Neural progenitor cell (in vitro differentiated cells): ENCODE results near the gene REPS1. TPM values are rescaled to one million over a fixed set of nuclear protein-coding genes. Genes with fewer than 3 reads are reported as not detected.
A peak's percentile ranks its signal among the peaks of the same experiment; 100 is the strongest.

Experiments used
- DNase-seq: peaks from one replicate; pipeline ENCODE4 v3.0.0-alpha.2; 2016; ENCODE audit warnings: low spot score
- H2AFZ ChIP-seq: fragments of 200-600 bp; sonication (generic); replicated peaks from 2 replicates; pipeline ENCODE4 v1.6.1; 2016; ENCODE audit warnings: antibody characterized with exemption
- H3F3A ChIP-seq: fragments of 200-600 bp; sonication (generic); 2 replicates; pipeline ENCODE4 v1.6.1; 2016; ENCODE audit warnings: antibody characterized with exemption, low read depth
- H3K27ac ChIP-seq: fragments of 200-600 bp; sonication (generic); 2 replicates; pipeline ENCODE4 v1.5.1; 2016; ENCODE audit warnings: mild to moderate bottlenecking
- H3K27me3 ChIP-seq: fragments of 200-600 bp; sonication (generic); 2 replicates; pipeline ENCODE4 v1.6.1; 2016; ENCODE audit warnings: mild to moderate bottlenecking, moderate library complexity
- H3K36me3 ChIP-seq: fragments of 200-600 bp; sonication (generic); 2 replicates; pipeline ENCODE4 v1.5.1; 2016
- H3K4me1 ChIP-seq: fragments of 200-600 bp; sonication (generic); 2 replicates; pipeline ENCODE4 v1.6.1; 2016; ENCODE audit warnings: mixed run types
- H3K4me2 ChIP-seq: fragments of 200-600 bp; sonication (generic); 2 replicates; pipeline ENCODE4 v1.6.1; 2016
- H3K4me3 ChIP-seq: fragments of 200-600 bp; sonication (generic); 2 replicates; pipeline ENCODE4 v1.5.1; 2016
- H3K79me2 ChIP-seq: fragments of 200-600 bp; sonication (generic); 2 replicates; pipeline ENCODE4 v1.6.1; 2016; ENCODE audit warnings: low read depth
- H3K9ac ChIP-seq: fragments of 200-600 bp; sonication (generic); 2 replicates; pipeline ENCODE4 v1.6.1; 2016
- H3K9me3 ChIP-seq: fragments of 200-600 bp; sonication (generic); 2 replicates; pipeline ENCODE4 v1.5.1; 2016; ENCODE audit warnings: low read depth
- H4K20me1 ChIP-seq: fragments of 200-600 bp; sonication (generic); 2 replicates; pipeline ENCODE4 v1.6.1; 2016; ENCODE audit warnings: low read depth
- H3K27ac Mint-ChIP-seq: 3 replicates; pipeline ENCODE4 v1.8.0; 2021; ENCODE audit warnings: mixed read lengths
- H3K27me3 Mint-ChIP-seq: 2 replicates; pipeline ENCODE4 v1.8.0; 2022; ENCODE audit warnings: low read depth, mild to moderate bottlenecking, inconsistent platforms, moderate library complexity, mixed read lengths; ENCODE audit not compliant: insufficient read depth
- H3K36me3 Mint-ChIP-seq: 3 replicates; pipeline ENCODE4 v1.8.0; 2021; ENCODE audit warnings: mixed read lengths
- H3K4me1 Mint-ChIP-seq: 3 replicates; pipeline ENCODE4 v1.8.0; 2021; ENCODE audit warnings: mixed read lengths
- H3K4me3 Mint-ChIP-seq: 3 replicates; pipeline ENCODE4 v1.8.0; 2021; ENCODE audit warnings: mild to moderate bottlenecking, moderate library complexity, mixed read lengths
- H3K9me3 Mint-ChIP-seq: 3 replicates; pipeline ENCODE4 v1.8.0; 2020; ENCODE audit warnings: mixed read lengths
- CTCF ChIP-seq: fragments of 200-600 bp; sonication (generic); IDR thresholded peaks from 2 replicates; pipeline ENCODE4 v1.5.1; 2017; ENCODE audit warnings: antibody characterized with exemption, mild to moderate bottlenecking
- EZH2 ChIP-seq: fragments of 200-600 bp; sonication (generic); IDR thresholded peaks from 2 replicates; pipeline ENCODE4 v1.6.1; 2017; ENCODE audit warnings: antibody characterized with exemption, mild to moderate bottlenecking, moderate library complexity
- EZH2phosphoT487 ChIP-seq: fragments of 200-600 bp; sonication (generic); IDR thresholded peaks from 2 replicates; pipeline ENCODE4 v1.6.1; 2017; ENCODE audit warnings: antibody characterized with exemption
- total RNA-seq: library from RNA; depleted of rRNA; stranded (reverse); fragments of >200 nt; gene quantifications from 2 replicates; pipeline ENCODE4 v1.2.3, GENCODE V29; 2015; ENCODE audit warnings: low replicate concordance

REPS1 gene
- total RNA-seq, 1 donor from 2014 or later: 97.5 TPM

- no peaks in the 10 kb centered on the region for H3K9me3 ChIP-seq
- Mint-ChIP-seq H3K27me3 (peaks cover 2% of the 10 kb centered on the region), H3K36me3 (peaks cover 5% of the 10 kb centered on the region), H3K27ac (no peak overlapping the region), H3K4me3 (no peak overlapping the region), H3K4me1 (peaks cover 5% of the 10 kb centered on the region), H3K9me3 (peaks cover 3% of the 10 kb centered on the region)
- H3K4me3 ChIP-seq: no peak overlapping the region
- H3K79me2 ChIP-seq: no peaks in the 10 kb centered on the region
- H3K9ac ChIP-seq: no peak overlapping the region
- peaks cover 8% of the 10 kb centered on the region for H3K4me1 ChIP-seq
- TF ChIP-seq CTCF (no peak), EZH2phosphoT487 (no peak), EZH2 (no peak)
- peak overlapping the region; percentile 21 for H3K4me2 ChIP-seq
- no peak overlapping the region for H2AFZ ChIP-seq
- no peaks in the 10 kb centered on the region for H3K36me3 ChIP-seq
- no peak overlapping the region for H3K27ac ChIP-seq
- peaks cover 5% of the 10 kb centered on the region for H3F3A ChIP-seq
- H4K20me1 ChIP-seq: no peaks in the 10 kb centered on the region
- H3K27me3 ChIP-seq: no peaks in the 10 kb centered on the region
- DNase-seq: no peak
Observed at GRCh38 chr6:138882369-138883017, 105.6 kb downstream of the REPS1 start.

GRCh38 chr6:138873191-138873590 is 114.9 kb downstream of the REPS1 start:
- no peak overlapping the region for H3K9ac ChIP-seq

GRCh38 chr6:138869398-138869797 is 118.7 kb downstream of the REPS1 start:
- peak; percentile 19 for DNase-seq
- peaks cover 17% of the 10 kb centered on the region for H3K4me1 Mint-ChIP-seq
- peak overlapping the region; percentile 98 for H2AFZ ChIP-seq
- H4K20me1 ChIP-seq: no peaks in the 10 kb centered on the region
- no peaks in the 10 kb centered on the region for H3K79me2 ChIP-seq
- H3K4me2 ChIP-seq: no peak overlapping the region
- no peak overlapping the region for H3K9ac ChIP-seq
- H3K27me3 Mint-ChIP-seq: no peaks in the 10 kb centered on the region
- no peaks in the 10 kb centered on the region for H3K27me3 ChIP-seq
- no peak overlapping the region for H3K27ac Mint-ChIP-seq
- H3F3A ChIP-seq: no peaks in the 10 kb centered on the region
- no peak overlapping the region for H3K27ac ChIP-seq
- no peaks in the 10 kb centered on the region for H3K9me3 Mint-ChIP-seq
- TF ChIP-seq CTCF (no peak), EZH2 (no peak), EZH2phosphoT487 (no peak)
- no peaks in the 10 kb centered on the region for H3K9me3 ChIP-seq
- H3K4me3 Mint-ChIP-seq: no peak overlapping the region
- peaks cover 10% of the 10 kb centered on the region for H3K4me1 ChIP-seq
- no peaks in the 10 kb centered on the region for H3K36me3 ChIP-seq
- H3K36me3 Mint-ChIP-seq: no peaks in the 10 kb centered on the region
- H3K4me3 ChIP-seq: no peak overlapping the region

More at GRCh38 chr6:138873191-138873590, 114.9 kb downstream of the REPS1 start:
- Histone ChIP-seq H3K4me1 (peaks cover 22% of the 10 kb centered on the region), H3K4me2 (no peak overlapping the region), H3K4me3 (no peak overlapping the region), H3K36me3 (no peaks in the 10 kb centered on the region), H3F3A (no peaks in the 10 kb centered on the region), H3K27me3 (no peaks in the 10 kb centered on the region), H3K79me2 (no peaks in the 10 kb centered on the region), H4K20me1 (no peaks in the 10 kb centered on the region), H3K27ac (no peak overlapping the region), H3K9me3 (no peaks in the 10 kb centered on the region), H2AFZ (no peak overlapping the region)
- no peak for DNase-seq
- H3K27me3 Mint-ChIP-seq: no peaks in the 10 kb centered on the region
- no peaks in the 10 kb centered on the region for H3K9me3 Mint-ChIP-seq
- TF ChIP-seq CTCF (no peak), EZH2 (no peak), EZH2phosphoT487 (no peak)
- no peak overlapping the region for H3K27ac Mint-ChIP-seq
- peaks cover 15% of the 10 kb centered on the region for H3K4me1 Mint-ChIP-seq
- H3K36me3 Mint-ChIP-seq: no peaks in the 10 kb centered on the region
- H3K4me3 Mint-ChIP-seq: no peak overlapping the region
